Glutamatergic neuron (in vitro differentiated cells): ENCODE results near the gene SDCCAG8. TPM values are rescaled to one million over a fixed set of nuclear protein-coding genes. Genes with fewer than 3 reads are reported as not detected.
"Not testable (repeated sequence)": the region's sequence is repeated elsewhere in the genome, so short reads cannot be mapped to it uniquely, and the experiment has no call there.

Experiments used
- DNase-seq: peaks from one replicate; pipeline ENCODE4 v3.0.0; 2022
- H3K27ac Mint-ChIP-seq: one replicate; pipeline ENCODE4 v1.8.0; 2020; ENCODE audit warnings: mild to moderate bottlenecking, mixed read lengths, inconsistent platforms; ENCODE audit not compliant: unreplicated experiment
- H3K27me3 Mint-ChIP-seq: one replicate; pipeline ENCODE4 v1.8.0; 2020; ENCODE audit warnings: mild to moderate bottlenecking, moderate library complexity, mixed read lengths, inconsistent platforms; ENCODE audit not compliant: unreplicated experiment
- H3K36me3 Mint-ChIP-seq: one replicate; pipeline ENCODE4 v1.8.0; 2020; ENCODE audit warnings: mild to moderate bottlenecking, mixed read lengths, inconsistent platforms; ENCODE audit not compliant: unreplicated experiment
- H3K4me1 Mint-ChIP-seq: one replicate; pipeline ENCODE4 v1.8.0; 2020; ENCODE audit warnings: mild to moderate bottlenecking, low read depth, mixed read lengths, inconsistent platforms; ENCODE audit not compliant: unreplicated experiment
- H3K4me3 Mint-ChIP-seq: one replicate; pipeline ENCODE4 v1.8.0; 2020; ENCODE audit warnings: mild to moderate bottlenecking, mixed read lengths, inconsistent platforms; ENCODE audit not compliant: unreplicated experiment
- H3K9me3 Mint-ChIP-seq: one replicate; pipeline ENCODE4 v1.8.0; 2020; ENCODE audit warnings: mild to moderate bottlenecking, moderate library complexity, mixed read lengths, inconsistent platforms; ENCODE audit not compliant: unreplicated experiment
- total RNA-seq: library from RNA; stranded (reverse); fragmentation: NEBNext Ultra II Directional; extraction: Animal tissue kit (Norgen Biotek cat#: 25700); gene quantifications from one replicate; pipeline ENCODE4 v1.2.1, GENCODE V29; 2021; ENCODE audit not compliant: unreplicated experiment
- TF ChIP-seq, protein P1 (sequence below): fragments of 200-600 bp; sonication (generic); IDR thresholded peaks from one replicate; pipeline ENCODE4 v1.5.0; 2021; ENCODE audit not compliant: partially characterized antibody, unreplicated experiment

The SDCCAG8 gene
- total RNA-seq, 1 donor from 2014 or later = 52.8 TPM

DNA sequence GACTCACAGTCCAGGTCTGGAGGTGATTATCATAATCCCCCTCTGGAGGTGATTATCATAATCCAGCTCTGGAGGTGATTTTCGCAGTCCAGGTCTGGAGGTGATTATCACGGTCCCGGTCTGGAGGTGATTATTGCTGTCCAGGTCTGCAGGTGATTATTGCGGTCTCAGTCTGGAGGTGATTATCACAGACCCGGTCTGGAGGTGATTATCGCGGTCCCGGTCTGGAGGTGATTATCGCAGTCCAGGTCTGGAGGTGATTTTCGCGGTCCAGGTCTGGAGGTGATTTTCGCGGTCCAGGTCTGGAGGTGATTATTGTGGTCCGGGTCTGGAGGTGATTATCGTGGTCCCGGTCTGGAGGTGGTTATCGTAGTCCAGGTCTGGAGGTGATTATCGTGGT, 76.6 kb downstream of the SDCCAG8 start:
- Mint-ChIP-seq H3K27me3 (no peaks in the 10 kb centered on the region), H3K27ac (no peak overlapping the region), H3K36me3 (peaks cover 21% of the 10 kb centered on the region), H3K4me1 (no peaks in the 10 kb centered on the region), H3K9me3 (no peaks in the 10 kb centered on the region), H3K4me3 (no peak overlapping the region)
- TF ChIP-seq, protein P1, sequence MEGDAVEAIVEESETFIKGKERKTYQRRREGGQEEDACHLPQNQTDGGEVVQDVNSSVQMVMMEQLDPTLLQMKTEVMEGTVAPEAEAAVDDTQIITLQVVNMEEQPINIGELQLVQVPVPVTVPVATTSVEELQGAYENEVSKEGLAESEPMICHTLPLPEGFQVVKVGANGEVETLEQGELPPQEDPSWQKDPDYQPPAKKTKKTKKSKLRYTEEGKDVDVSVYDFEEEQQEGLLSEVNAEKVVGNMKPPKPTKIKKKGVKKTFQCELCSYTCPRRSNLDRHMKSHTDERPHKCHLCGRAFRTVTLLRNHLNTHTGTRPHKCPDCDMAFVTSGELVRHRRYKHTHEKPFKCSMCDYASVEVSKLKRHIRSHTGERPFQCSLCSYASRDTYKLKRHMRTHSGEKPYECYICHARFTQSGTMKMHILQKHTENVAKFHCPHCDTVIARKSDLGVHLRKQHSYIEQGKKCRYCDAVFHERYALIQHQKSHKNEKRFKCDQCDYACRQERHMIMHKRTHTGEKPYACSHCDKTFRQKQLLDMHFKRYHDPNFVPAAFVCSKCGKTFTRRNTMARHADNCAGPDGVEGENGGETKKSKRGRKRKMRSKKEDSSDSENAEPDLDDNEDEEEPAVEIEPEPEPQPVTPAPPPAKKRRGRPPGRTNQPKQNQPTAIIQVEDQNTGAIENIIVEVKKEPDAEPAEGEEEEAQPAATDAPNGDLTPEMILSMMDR = no peak
- no peak for DNase-seq

DNA sequence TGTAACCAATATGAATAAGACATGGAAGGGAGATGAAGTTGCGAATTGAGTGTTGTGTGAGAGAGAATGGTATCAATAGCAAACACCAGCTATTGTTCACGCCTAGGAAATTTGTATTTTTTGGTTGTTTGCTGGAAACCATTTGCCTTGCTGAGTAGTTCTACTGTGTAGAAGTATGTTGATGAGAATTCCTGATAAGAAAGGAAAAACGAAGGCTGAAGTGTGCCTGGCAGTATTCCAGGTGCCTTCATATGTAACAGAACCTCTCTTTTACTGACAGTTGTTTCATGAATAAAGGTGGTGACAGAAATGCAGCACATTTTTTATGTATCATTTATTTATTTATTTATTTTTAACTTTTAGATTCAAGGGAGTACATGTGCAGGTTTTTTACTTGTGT, 79.5 kb downstream of the SDCCAG8 start:
- H3K36me3 Mint-ChIP-seq = peaks cover 21% of the 10 kb centered on the region
- no peak overlapping the region for H3K27ac Mint-ChIP-seq
- H3K4me1 Mint-ChIP-seq = peaks cover 6% of the 10 kb centered on the region
- H3K4me3 Mint-ChIP-seq = no peak overlapping the region
- no peaks in the 10 kb centered on the region for H3K9me3 Mint-ChIP-seq
- TF ChIP-seq, protein P1 = no peak
- no peak for DNase-seq
- H3K27me3 Mint-ChIP-seq = no peaks in the 10 kb centered on the region

DNA sequence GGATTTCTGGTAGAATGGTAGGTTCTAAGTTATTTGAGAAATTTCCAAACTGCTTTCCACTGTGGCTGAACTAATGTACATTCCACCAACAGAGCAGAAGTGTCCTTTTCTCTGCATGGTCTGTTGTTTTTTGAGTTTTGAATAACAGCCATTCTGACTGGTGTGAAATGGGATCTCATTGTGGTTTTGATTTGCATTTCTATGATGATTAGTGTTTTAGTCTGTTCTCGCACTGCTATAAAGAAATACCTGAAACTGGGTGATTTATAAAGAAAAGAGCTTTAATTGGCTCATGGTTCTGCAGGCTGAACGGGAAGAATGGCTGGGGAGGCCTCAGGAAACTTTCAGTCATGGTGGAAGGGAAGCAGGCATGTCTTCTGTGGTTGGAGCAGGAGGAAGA, 80.3 kb downstream of the SDCCAG8 start:
- Mint-ChIP-seq H3K36me3 (peaks cover 21% of the 10 kb centered on the region), H3K9me3 (no peaks in the 10 kb centered on the region), H3K4me3 (no peak overlapping the region), H3K27me3 (no peaks in the 10 kb centered on the region), H3K4me1 (peaks cover 6% of the 10 kb centered on the region), H3K27ac (no peak overlapping the region)
- TF ChIP-seq, protein P1 = no peak
- no peak for DNase-seq

DNA sequence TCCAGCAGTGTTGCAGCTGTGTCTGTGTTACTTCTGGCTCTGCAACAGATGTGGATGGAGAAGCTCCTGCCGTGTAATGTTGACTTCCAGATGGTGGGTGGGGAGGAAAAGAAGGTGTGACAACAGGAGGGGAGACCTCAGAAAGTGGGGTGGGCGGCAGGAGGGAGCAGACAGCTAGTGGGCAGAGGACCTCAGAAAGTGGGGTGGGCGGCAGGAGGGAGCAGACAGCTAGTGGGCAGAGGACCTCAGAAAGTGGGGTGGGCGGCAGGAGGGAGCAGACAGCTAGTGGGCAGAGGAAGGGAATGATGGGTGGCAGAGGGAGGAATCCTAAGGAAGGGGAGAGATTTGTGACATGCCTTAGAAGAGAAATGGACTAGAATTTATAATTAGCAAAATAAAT, 83.0 kb downstream of the SDCCAG8 start:
- not testable (repeated sequence) for H3K4me1 Mint-ChIP-seq, H3K9me3 Mint-ChIP-seq, H3K27ac Mint-ChIP-seq, H3K36me3 Mint-ChIP-seq, H3K4me3 Mint-ChIP-seq, H3K27me3 Mint-ChIP-seq, DNase-seq

DNA sequence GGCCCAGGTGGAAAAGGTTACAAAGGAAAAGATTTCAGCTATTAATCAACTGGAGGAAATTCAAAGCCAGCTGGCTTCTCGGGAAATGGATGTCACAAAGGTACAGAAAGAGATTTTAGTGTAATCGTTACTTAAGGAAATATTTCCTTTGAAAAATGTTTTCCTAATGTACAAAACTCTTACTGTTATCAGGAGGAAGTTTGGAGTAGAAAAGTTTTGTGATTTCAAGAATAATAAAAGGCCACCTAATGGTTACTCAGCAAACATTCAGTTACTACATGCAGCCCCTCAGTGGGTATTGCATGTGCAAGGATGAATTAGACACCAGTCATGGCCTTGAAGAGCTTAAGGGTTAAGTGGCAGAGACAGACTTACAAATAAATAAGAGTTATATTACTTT, 85.2 kb downstream of the SDCCAG8 start:
- Mint-ChIP-seq H3K4me1 (peaks cover 12% of the 10 kb centered on the region), H3K27ac (no peak overlapping the region), H3K4me3 (no peak overlapping the region), H3K36me3 (no peaks in the 10 kb centered on the region), H3K27me3 (no peaks in the 10 kb centered on the region), H3K9me3 (no peaks in the 10 kb centered on the region)
- TF ChIP-seq, protein P1 = no peak
- no peak for DNase-seq
